Endodermal cell (in vitro differentiated cells): ENCODE data around the gene EIF4A3. TPM values are rescaled to one million over a fixed set of nuclear protein-coding genes. Genes with fewer than 3 reads are reported as not detected.
"Not testable (repeated sequence)": the region's sequence is repeated elsewhere in the genome, so short reads cannot be mapped to it uniquely, and the experiment has no call there.

Experiments
- DNase-seq: peaks from one replicate; pipeline ENCODE4 v3.0.0-alpha.2; 2017
- H3K27ac ChIP-seq: 2 replicates; pipeline ENCODE4 v1.5.1; 2013; ENCODE audit warnings: mild to moderate bottlenecking, low read depth, low read length, moderate library complexity
- H3K27me3 ChIP-seq: 2 replicates; pipeline ENCODE4 v1.6.1; 2013; ENCODE audit warnings: mild to moderate bottlenecking, low read length, moderate library complexity; ENCODE audit not compliant: insufficient read depth, control insufficient read depth, poor library complexity, severe bottlenecking
- H3K36me3 ChIP-seq: 2 replicates; pipeline ENCODE4 v1.7.0; 2013; ENCODE audit warnings: mild to moderate bottlenecking, low read length, moderate library complexity; ENCODE audit not compliant: control insufficient read depth, insufficient read depth
- H3K4me1 ChIP-seq: one replicate; pipeline ENCODE4 v1.7.0; 2013; ENCODE audit warnings: low read length; ENCODE audit not compliant: control insufficient read depth, insufficient read depth
- H3K4me3 ChIP-seq: 2 replicates; pipeline ENCODE4 v1.5.1; 2013; ENCODE audit warnings: mild to moderate bottlenecking, low read length, moderate library complexity
- H3K9ac ChIP-seq: 2 replicates; pipeline ENCODE4 v1.6.1; 2013; ENCODE audit warnings: mild to moderate bottlenecking, low read length, moderate library complexity; ENCODE audit not compliant: poor library complexity, severe bottlenecking; ENCODE audit errors: extremely low read depth
- H3K9me3 ChIP-seq: 2 replicates; pipeline ENCODE4 v1.6.1; 2013; ENCODE audit warnings: mild to moderate bottlenecking, low read length, moderate library complexity; ENCODE audit not compliant: control insufficient read depth
- H3K27ac Mint-ChIP-seq: 2 replicates; pipeline ENCODE4 v1.8.0; 2020; ENCODE audit warnings: mixed read lengths
- H3K27me3 Mint-ChIP-seq: 2 replicates; pipeline ENCODE4 v1.8.0; 2021; ENCODE audit warnings: mild to moderate bottlenecking, mixed read lengths; ENCODE audit not compliant: insufficient read depth
- H3K36me3 Mint-ChIP-seq: 2 replicates; pipeline ENCODE4 v1.8.0; 2020; ENCODE audit warnings: low read depth, mixed read lengths
- H3K4me1 Mint-ChIP-seq: 2 replicates; pipeline ENCODE4 v1.8.0; 2020; ENCODE audit warnings: mixed read lengths
- H3K4me3 Mint-ChIP-seq: 2 replicates; pipeline ENCODE4 v1.8.0; 2020; ENCODE audit warnings: mild to moderate bottlenecking, moderate library complexity, mixed read lengths
- H3K9me3 Mint-ChIP-seq: 2 replicates; pipeline ENCODE4 v1.8.0; 2020; ENCODE audit warnings: mild to moderate bottlenecking, mixed read lengths
- CTCF ChIP-seq: fragments of 200-600 bp; sonication (generic); conservative IDR thresholded peaks from 2 replicates; pipeline ENCODE4 v1.5.0; 2021; ENCODE audit warnings: antibody characterized with exemption, mild to moderate bottlenecking
- WGBS, 2 experiments: methylation state at CpG; one replicate each; pipeline versions ENCODE4 v1.1.5 to v1.1.7; 2013; ENCODE audit warnings: missing lambda C conversion rate in 2 of 2, mixed read lengths in 1 of 2; ENCODE audit not compliant: insufficient coverage in 1 of 2, insufficient read length in 1 of 2; 5-methylcytosine and 5-hydroxymethylcytosine counted together
- total RNA-seq, 2 donors: library from RNA; stranded (reverse); fragmentation: NEBNext Ultra II Directional in 1 of 2; extraction: Animal tissue kit (Norgen Biotek cat#: 25700) in 1 of 2; gene quantifications; 2 replicates in 1 of 2; 3 replicates in 1 of 2; pipeline ENCODE4 v1.2.1, GENCODE V29; 2021

Gene EIF4A3
- total RNA-seq, 2 donors from 2014 or later = 107 to 110 TPM

GRCh38 chr17:80158846-80159245, 11.9 kb upstream of the EIF4A3 start:
- DNase-seq = no peak
- no peak overlapping the region for H3K4me3 Mint-ChIP-seq
- H3K9ac ChIP-seq = no peak overlapping the region
- no peak overlapping the region for H3K27ac ChIP-seq
- peaks cover 37% of the 10 kb centered on the region for H3K9me3 ChIP-seq
- peaks cover 40% of the 10 kb centered on the region for H3K9me3 Mint-ChIP-seq
- H3K27ac Mint-ChIP-seq = no peak overlapping the region
- 79% methylated on average over 1 of the region's 2 CpGs; no CpG with 5 or more reads in 1 of the 2 experiments for WGBS, 2 experiments
- H3K4me3 ChIP-seq = no peak overlapping the region
- no peak for TF ChIP-seq CTCF
- H3K36me3 Mint-ChIP-seq = peaks cover 8% of the 10 kb centered on the region
- peaks cover 15% of the 10 kb centered on the region for H3K4me1 Mint-ChIP-seq
- no peaks in the 10 kb centered on the region for H3K4me1 ChIP-seq
- no peaks in the 10 kb centered on the region for H3K27me3 Mint-ChIP-seq
- H3K27me3 ChIP-seq = no peaks in the 10 kb centered on the region
- no peaks in the 10 kb centered on the region for H3K36me3 ChIP-seq

- not testable (repeated sequence) for H3K4me1 ChIP-seq, H3K27ac ChIP-seq, H3K4me3 Mint-ChIP-seq, H3K27ac Mint-ChIP-seq, H3K4me3 ChIP-seq, H3K9ac ChIP-seq, H3K36me3 Mint-ChIP-seq, H3K36me3 ChIP-seq, H3K27me3 Mint-ChIP-seq, H3K27me3 ChIP-seq
- 57 to 72% methylated on average over 2 of the region's 2 CpGs for WGBS, 2 experiments
- peaks cover 49% of the 10 kb centered on the region for H3K9me3 ChIP-seq
- peaks cover 58% of the 10 kb centered on the region for H3K9me3 Mint-ChIP-seq
- DNase-seq = peak; percentile 87
- peaks cover 20% of the 10 kb centered on the region for H3K4me1 Mint-ChIP-seq
Measured at GRCh38 chr17:80155600-80155999, 8.7 kb upstream of the EIF4A3 start.

GRCh38 chr17:80154166-80154565, 7.2 kb upstream of the EIF4A3 start:
- H3K27ac Mint-ChIP-seq = peak overlapping the region; percentile 44
- H3K36me3 Mint-ChIP-seq = peaks cover 8% of the 10 kb centered on the region
- no peak overlapping the region for H3K27ac ChIP-seq
- no peak for TF ChIP-seq CTCF
- DNase-seq = peak; percentile 67
- peaks cover 58% of the 10 kb centered on the region for H3K9me3 Mint-ChIP-seq
- H3K9me3 ChIP-seq = peaks cover 49% of the 10 kb centered on the region
- H3K36me3 ChIP-seq = peaks cover 7% of the 10 kb centered on the region
- peaks cover 2% of the 10 kb centered on the region for H3K27me3 Mint-ChIP-seq
- no peak overlapping the region for H3K9ac ChIP-seq
- peaks cover 16% of the 10 kb centered on the region for H3K4me1 Mint-ChIP-seq
- H3K4me3 ChIP-seq = no peak overlapping the region
- 67% methylated on average over 4 of the region's 5 CpGs; no CpG with 5 or more reads in 1 of the 2 experiments for WGBS, 2 experiments
- no peak overlapping the region for H3K4me3 Mint-ChIP-seq
- H3K4me1 ChIP-seq = no peaks in the 10 kb centered on the region
- no peaks in the 10 kb centered on the region for H3K27me3 ChIP-seq

- peaks cover 7% of the 10 kb centered on the region for H3K36me3 ChIP-seq
- Mint-ChIP-seq H3K4me3 (no peak overlapping the region), H3K4me1 (peaks cover 16% of the 10 kb centered on the region), H3K27me3 (peaks cover 2% of the 10 kb centered on the region), H3K36me3 (peaks cover 14% of the 10 kb centered on the region), H3K9me3 (peaks cover 58% of the 10 kb centered on the region), H3K27ac (no peak overlapping the region)
- no peak for DNase-seq
- no peak overlapping the region for H3K27ac ChIP-seq
- no peaks in the 10 kb centered on the region for H3K4me1 ChIP-seq
- no peaks in the 10 kb centered on the region for H3K27me3 ChIP-seq
- 82 to 91% methylated on average over 2 to 3 of the region's 3 CpGs for WGBS, 2 experiments
- TF ChIP-seq CTCF = no peak
- H3K4me3 ChIP-seq = no peak overlapping the region
- no peak overlapping the region for H3K9ac ChIP-seq
- H3K9me3 ChIP-seq = peaks cover 46% of the 10 kb centered on the region
Measured at GRCh38 chr17:80153004-80153403, 6.1 kb upstream of the EIF4A3 start.
